GM21717 (cell line): Measurements from ENCODE around the gene STAMBP.
"Not testable (repeated sequence)": the region's sequence is repeated elsewhere in the genome, so short reads cannot be mapped to it uniquely, and the experiment has no call there.

Experiments
- ATAC-seq: cut with Tn5 transposase; IDR thresholded peaks from one replicate; pipeline ENCODE4 v1.9.1; 2021; ENCODE audit warnings: mild to moderate bottlenecking, moderate library complexity; ENCODE audit not compliant: unreplicated experiment

The STAMBP gene

GRCh38 chr2:73885406-73885805 is 56.6 kb downstream of the STAMBP start:
- no peak for ATAC-seq

- no peak for ATAC-seq
These were observed 57.6 kb downstream of the STAMBP start for GRCh38 chr2:73886357-73886756.

- ATAC-seq: not testable (repeated sequence)
These were observed 59.0 kb downstream of the STAMBP start for GRCh38 chr2:73887596-73888353.

- ATAC-seq: no peak
These were observed 59.6 kb downstream of the STAMBP start for GRCh38 chr2:73888388-73888787.

GRCh38 chr2:73889206-73889605 is 60.4 kb downstream of the STAMBP start:
- no peak for ATAC-seq

- ATAC-seq: no peak
These were observed 61.7 kb downstream of the STAMBP start for GRCh38 chr2:73890301-73891092.

- no peak for ATAC-seq
These were observed 62.6 kb downstream of the STAMBP start for GRCh38 chr2:73891276-73891901.

- no peak for ATAC-seq
These were observed 64.0 kb downstream of the STAMBP start, which contains the start of gene ACTG2 for GRCh38 chr2:73892631-73893329. Gene ACTG2, plus strand, starts transcription at chr2:73893008. Its CDS starts 8,304 bp downstream, at chr2:73901312.

- ATAC-seq: no peak
These were observed 65.2 kb downstream of the STAMBP start for GRCh38 chr2:73893764-73894474.

- ATAC-seq: no peak
These were observed 65.7 kb downstream of the STAMBP start for GRCh38 chr2:73894475-73894850.

GRCh38 chr2:73894877-73895276 is 66.1 kb downstream of the STAMBP start:
- no peak for ATAC-seq

GRCh38 chr2:73895473-73895872 is 66.7 kb downstream of the STAMBP start:
- no peak for ATAC-seq

GRCh38 chr2:73896362-73897239 is 67.8 kb downstream of the STAMBP start:
- no peak for ATAC-seq

GRCh38 chr2:73897240-73897583 is 68.5 kb downstream of the STAMBP start:
- ATAC-seq: no peak

GRCh38 chr2:73897934-73898333 is 69.2 kb downstream of the STAMBP start:
- ATAC-seq: no peak

GRCh38 chr2:73899801-73900336 is 71.1 kb downstream of the STAMBP start:
- no peak for ATAC-seq

GRCh38 chr2:73901143-73901542 is 72.4 kb downstream of the STAMBP start:
- no peak for ATAC-seq

- ATAC-seq: no peak
These were observed 73.5 kb downstream of the STAMBP start for GRCh38 chr2:73902284-73902683.

- no peak for ATAC-seq
These were observed 74.6 kb downstream of the STAMBP start for GRCh38 chr2:73903313-73903712.
